Stimulated activated CD8-positive, alpha-beta memory T cell treated with anti-CD3 and anti-CD28 coated beads, Interleukin-4, amount 100 ng/mL, for 4 hours (primary cell): ENCODE results near the gene MTPN.

Experiments used
- DNase-seq, 2 donors: peaks; one replicate each; pipeline ENCODE4 v3.0.0-alpha.2; 2020; ENCODE audit warnings: low read depth in 2 of 2, low spot score in 1 of 2

MTPN gene

GRCh38 chr7:135977007-135977741 lies at the start of gene MTPN:
TSS of gene MTPN (minus strand) at chr7:135977359. CDS start at chr7:135977100, 259 bp downstream.
- DNase-seq = peak; percentile 96

- DNase-seq = no peak
These were observed 49.0 kb upstream of the MTPN start for GRCh38 chr7:136026209-136026608.

DNA sequence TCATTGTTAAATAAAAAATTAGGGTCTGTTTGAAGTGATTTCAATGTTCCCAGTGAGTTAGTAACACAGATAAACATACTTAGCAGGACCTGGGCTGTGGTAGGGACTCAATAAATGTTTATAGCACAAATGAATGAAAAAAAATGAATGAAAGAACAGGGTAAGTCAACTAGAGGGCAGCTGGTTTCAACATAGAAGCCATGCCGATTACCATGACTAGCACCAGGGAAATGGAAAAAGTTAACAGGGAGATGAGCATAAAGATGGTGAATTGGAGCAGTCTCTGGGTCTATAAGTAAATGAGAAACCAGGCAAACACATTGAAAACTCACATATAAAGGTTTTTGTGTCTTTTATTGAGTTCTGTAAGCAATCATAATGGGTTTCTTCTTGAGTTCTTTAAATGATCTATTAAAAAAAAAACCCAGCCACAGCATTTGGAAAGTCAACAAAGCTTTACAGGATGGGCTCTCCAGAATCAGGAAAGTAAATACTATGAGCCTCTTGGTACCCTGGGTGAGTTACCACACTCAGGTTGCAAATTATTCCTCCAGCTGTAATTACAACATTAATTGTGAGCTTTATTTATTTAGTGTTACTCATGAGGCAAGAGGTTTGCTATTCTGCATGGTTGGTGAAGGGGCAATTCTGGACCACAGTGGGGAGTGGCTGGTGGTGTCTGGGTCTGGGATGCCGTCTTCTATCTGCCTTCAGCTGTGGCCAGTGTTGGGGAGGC lies 46.1 kb upstream of the MTPN start:
- no peak for DNase-seq

DNA sequence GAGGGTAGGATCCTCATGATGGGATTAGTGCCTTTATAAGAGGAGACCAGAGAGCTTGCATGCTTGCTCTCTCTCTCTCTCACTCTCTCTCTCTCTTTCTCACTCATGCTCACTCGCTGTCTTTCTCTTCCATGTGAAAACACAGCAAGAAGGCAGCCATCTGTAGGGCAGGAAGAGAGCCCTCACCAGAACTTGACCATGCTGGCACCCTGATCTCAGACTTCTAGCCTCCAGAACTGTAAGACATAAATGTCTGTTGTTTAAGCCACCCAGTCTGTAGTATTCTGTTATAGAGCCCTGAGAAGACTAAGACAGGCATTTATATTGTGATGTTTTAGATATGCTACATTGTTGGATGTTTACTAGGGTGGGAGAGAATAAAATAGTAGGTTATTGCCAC lies 43.4 kb upstream of the MTPN start:
- no peak for DNase-seq

DNA sequence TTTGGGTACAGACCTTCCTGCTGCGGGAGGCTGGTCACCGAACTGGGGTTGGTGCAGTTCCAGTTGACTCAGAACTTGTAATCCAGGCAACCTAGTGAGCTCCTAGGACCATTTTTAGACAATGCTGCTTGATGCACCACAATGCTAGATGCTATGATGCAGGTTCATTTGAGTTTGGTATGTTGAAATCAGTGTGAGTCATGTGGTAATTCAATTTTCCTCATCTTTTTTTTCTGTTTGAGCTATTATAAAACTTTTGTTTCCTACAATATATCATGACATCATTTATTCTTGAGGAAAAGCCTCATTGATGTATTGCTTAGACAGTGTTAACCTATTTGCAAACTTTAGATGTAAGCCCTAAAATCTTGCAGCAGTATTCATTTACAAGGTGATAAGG lies 40.9 kb upstream of the MTPN start:
- DNase-seq = no peak

- DNase-seq = no peak
These were observed 39.7 kb upstream of the MTPN start for GRCh38 chr7:136016649-136017395.

DNA sequence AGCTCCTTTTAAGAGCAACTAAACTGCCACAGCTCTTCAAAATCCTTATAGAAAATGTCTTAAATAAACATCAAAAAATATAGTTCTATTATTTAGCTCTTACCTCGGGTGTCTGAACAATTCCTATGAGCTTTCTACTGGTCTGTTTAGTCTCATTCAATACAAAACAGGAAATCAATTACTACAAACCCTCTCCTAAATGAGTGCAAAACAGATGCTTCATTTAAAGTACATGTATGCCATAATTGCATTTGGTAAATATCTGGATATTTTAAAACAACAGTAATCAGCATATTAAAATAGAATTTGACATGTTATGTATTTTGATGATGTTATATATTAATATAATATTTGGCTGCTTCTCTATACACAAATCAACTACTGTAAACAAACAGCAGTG lies 38.5 kb upstream of the MTPN start:
- no peak for DNase-seq

DNA sequence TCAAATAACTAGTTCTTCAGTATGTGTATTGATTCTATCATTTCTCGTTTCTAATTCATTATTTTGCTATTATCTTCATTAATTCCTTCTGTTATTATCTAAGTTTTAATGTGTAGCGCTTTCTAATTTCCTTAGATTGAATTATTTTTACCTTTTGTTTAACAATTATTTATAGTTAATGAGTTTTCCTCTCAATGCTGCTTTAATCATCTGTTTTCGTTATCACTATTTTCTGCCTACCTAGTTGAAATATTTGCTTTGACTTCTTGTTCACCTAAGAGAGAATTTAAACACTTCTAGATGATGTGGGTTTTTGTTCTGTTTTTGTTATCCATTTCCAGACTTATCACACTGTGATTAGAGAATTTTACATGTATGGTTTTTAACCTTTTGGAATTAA lies 37.5 kb upstream of the MTPN start:
- no peak for DNase-seq

DNA sequence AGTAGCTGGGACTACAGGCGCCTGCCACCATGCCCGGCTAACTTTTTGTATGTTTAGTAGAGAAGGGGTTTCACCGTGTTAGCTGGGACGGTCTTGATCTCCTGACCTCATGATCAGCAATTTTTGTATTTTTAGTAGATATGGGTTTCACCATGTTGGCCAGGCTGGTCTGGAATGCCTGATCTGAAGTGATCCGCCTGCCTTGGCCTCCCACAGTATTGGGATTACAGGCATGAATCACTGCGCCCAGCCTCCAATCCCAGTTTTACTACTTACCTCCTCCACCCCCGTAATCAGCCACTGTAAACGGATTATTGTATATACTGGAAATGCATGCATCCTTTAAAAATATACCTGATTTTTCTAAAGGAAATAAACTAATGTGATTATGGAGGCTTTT lies 35.1 kb upstream of the MTPN start:
- no peak for DNase-seq

GRCh38 chr7:136009488-136010079 lies 32.4 kb upstream of the MTPN start:
- DNase-seq = no peak

DNA sequence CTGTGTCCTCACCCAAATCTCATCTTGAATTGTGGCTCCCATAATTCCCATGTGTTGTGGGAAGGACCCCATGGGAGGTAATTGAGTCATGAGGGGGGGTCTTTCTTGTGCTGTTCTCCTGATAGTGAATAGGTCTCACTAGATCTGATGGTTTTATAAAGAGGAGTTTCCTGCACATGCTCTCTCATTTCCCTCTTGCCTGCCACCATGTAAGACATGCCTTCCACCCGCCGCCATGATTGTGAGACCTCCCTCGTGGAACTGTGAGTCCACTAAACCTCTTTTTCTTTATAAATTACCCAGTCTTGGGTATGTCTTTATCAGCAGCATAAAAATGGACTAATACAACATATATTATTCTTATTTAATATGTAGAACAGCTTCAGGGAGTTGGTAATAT lies 29.0 kb upstream of the MTPN start:
- no peak for DNase-seq

GRCh38 chr7:136004083-136004482 lies 26.9 kb upstream of the MTPN start:
- DNase-seq = no peak

GRCh38 chr7:136002802-136003201 lies 25.6 kb upstream of the MTPN start:
- DNase-seq = no peak

DNA sequence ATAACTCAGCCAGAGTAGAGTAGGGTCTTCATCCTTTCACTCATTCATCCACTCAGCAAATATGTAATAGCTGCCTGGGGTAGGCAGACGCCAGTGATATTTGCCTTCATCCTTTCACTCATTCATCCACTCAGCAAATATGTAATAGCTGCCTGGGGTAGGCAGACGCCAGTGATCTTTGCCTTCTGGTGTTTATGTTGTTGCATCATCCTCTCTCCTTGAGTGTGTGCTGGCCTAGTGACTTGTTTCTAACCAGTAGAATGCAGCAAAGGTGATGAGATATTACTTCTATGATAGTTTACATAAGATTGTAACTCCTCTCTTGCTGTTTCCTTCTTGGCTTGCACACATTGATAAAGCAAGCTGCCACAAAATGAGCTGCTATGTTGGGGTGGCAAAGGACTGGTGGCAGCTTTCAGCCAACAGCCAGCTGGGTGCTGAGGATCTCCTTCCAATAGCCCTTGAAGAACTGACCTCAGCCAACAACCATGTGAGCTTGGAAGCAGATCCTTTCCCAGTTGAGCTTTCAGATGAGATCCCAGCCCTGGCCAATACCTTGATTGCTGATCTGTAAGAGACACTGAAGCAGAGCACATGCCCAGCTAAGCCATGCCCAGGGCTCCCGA lies 23.2 kb upstream of the MTPN start:
- DNase-seq = no peak

DNA sequence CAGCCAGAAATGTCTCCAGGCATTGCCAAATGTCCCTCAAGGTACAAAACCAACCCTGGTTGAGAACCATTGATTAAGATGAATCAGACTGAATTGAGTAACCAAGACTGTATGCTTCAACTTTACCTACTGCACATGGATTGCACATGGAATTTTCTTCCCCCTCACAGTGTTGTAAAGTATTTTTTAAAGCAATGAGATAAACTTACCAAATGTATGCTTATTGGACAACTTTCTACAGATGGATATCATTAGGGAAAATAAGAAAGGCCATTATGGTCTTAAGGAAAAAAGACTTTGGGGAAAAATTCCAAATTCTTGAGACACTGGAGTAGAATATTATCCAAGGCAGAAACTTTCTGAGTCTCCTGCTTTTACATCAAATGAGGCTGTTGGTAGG lies 20.9 kb upstream of the MTPN start:
- no peak for DNase-seq

GRCh38 chr7:135995748-135996147 lies 18.6 kb upstream of the MTPN start:
- DNase-seq = no peak

DNA sequence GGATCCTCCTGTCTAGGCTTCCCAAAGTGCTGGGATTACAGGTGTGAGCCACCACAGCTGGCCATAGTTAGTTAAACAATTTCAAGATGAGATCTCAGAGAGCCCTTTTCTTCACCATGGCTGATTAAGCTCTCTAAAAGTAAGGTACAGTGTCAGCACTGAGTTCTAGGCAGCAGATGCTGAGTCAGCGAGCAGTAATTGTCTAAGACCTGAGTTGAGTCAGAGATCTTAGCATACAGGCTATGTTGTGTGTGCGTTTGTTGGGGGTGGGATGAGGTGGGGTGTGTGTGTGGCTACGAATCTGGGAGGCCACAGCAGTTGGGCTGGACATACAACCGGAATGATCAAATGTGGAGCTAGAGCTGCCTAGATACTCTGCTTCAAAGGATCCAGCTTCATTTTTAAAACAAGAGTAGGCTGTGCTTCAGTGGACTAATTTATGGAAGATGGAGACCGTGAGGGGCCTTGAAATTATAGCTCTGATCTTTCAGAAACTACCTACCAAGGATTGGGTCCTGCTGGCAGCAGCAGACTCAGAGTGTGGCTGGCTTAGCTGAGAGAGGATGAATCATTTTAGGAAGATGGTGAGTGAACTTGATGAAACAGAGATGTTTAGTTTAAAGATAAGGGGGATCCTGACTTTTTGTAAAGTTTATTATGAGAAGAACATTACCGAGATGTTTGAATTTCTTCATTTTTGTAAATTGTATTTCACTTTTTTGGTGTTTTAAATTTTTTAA lies 17.5 kb upstream of the MTPN start:
- no peak for DNase-seq

DNA sequence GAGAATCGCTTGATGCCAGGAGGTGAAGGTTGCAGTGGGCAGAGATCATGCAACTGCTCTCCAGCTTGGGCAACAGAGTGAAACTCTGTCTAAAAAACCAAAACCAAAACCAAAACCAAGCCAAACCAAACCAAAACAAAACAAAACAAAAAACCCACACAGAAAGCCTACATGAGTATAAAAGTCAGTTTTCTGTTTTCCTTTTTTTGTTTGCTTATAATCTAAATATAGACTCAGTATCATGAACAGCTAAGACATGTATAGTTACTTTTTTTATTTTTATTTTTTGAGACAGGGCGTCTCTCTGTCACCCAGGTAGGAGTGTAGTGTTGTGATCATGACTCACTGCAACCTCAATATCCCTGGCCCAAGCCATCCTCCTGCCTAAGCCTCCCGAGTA lies 16.8 kb upstream of the MTPN start:
- DNase-seq = no peak

GRCh38 chr7:135991906-135992305 lies 14.7 kb upstream of the MTPN start:
- no peak for DNase-seq

GRCh38 chr7:135991322-135991721 lies 14.2 kb upstream of the MTPN start:
- DNase-seq = no peak

- DNase-seq = no peak
These were observed 13.1 kb upstream of the MTPN start for GRCh38 chr7:135990258-135990657.
